A673 (cell line): ENCODE results near the gene TOP2A.

ENCODE experiments used
- CTCF ChIP-seq: fragments of 300-800, 200-600 bp; sonication (generic); conservative IDR thresholded peaks from 2 replicates; pipeline ENCODE4 v1.5.1; 2017; ENCODE audit warnings: low read depth, mild to moderate bottlenecking, antibody characterized with exemption, low read length, moderate library complexity, mixed read lengths
- EZH2 ChIP-seq: fragments of 200-600 bp; sonication (generic); IDR thresholded peaks from 2 replicates; pipeline ENCODE4 v1.6.1; 2017; ENCODE audit warnings: borderline replicate concordance, low read depth, mild to moderate bottlenecking, mixed read lengths, antibody characterized with exemption, low read length; ENCODE audit not compliant: poor library complexity, severe bottlenecking

GRCh38 chr17:40436636-40437035, 18.9 kb upstream of the TOP2A start:
- TF ChIP-seq CTCF (no peak), EZH2 (no peak)
